BJ (cell line): ENCODE data around the gene PYDC1. TPM values are rescaled to one million over a fixed set of nuclear protein-coding genes. Genes with fewer than 3 reads are reported as not detected.

Experiments used
- CTCF ChIA-PET: fragments of 350-600 bp; formaldehyde crosslinking; extraction: SDS; loops from one replicate; lab custom pipeline; 2021; ENCODE audit warnings: antibody characterized with exemption, inconsistent platforms; lab: Yijun Ruan, JAX
- POLR2A ChIA-PET: fragments of 300-600 bp; sonication (Branson Sonifier 250); formaldehyde crosslinking; extraction: SDS; loops from one replicate; lab custom pipeline; 2021; ENCODE audit warnings: antibody characterized with exemption; lab: Charles Lee
- DNase-seq: peaks from one replicate; pipeline ENCODE4 v3.0.0-alpha.2; 2011; ENCODE audit warnings: low read depth
- H3K27me3 ChIP-seq: 2 replicates; pipeline ENCODE4 v1.6.0; 2011; ENCODE audit warnings: low read length; ENCODE audit not compliant: control insufficient read depth, insufficient read depth
- H3K36me3 ChIP-seq: 2 replicates; pipeline ENCODE4 v1.5.1; 2011; ENCODE audit warnings: low read length; ENCODE audit not compliant: control insufficient read depth, insufficient read depth
- H3K4me3 ChIP-seq: 2 replicates; pipeline ENCODE4 v1.5.1; 2011; ENCODE audit warnings: low read depth, mild to moderate bottlenecking, control low read depth, low read length
- CTCF ChIP-seq: IDR thresholded peaks from 2 replicates; pipeline ENCODE4 v1.5.1; 2011; ENCODE audit warnings: low read depth, mild to moderate bottlenecking, control low read depth, inconsistent platforms, low read length, moderate library complexity; ENCODE audit not compliant: insufficient read depth
- polyA plus RNA-seq: library from polyadenylated mRNA; depleted of rRNA; stranded (reverse); fragments of >200 nt; gene quantifications from 2 replicates; pipeline ENCODE4 v1.2.3, GENCODE V29; 2011; rRNA removed
- small RNA-seq: library from RNA; depleted of rRNA; stranded (forward); fragments of <200 nt; gene quantifications from one replicate; pipeline ENCODE3, GENCODE V24; 2012; ENCODE audit warnings: low replicate concordance, low read depth; ENCODE audit not compliant: insufficient read length

The PYDC1 gene
- polyA plus RNA-seq, 1 experiment, result not detected

- no peak overlapping the region for H3K4me3 ChIP-seq
- no peak for TF ChIP-seq CTCF
- no peaks in the 10 kb centered on the region for H3K36me3 ChIP-seq
- ChIA-PET CTCF (interaction anchor here (1.0 kb wide), 1 partner anchor 11 kb away, joined by 3 read pairs; no protein-coding TSS in a partner anchor), POLR2A (no interaction called here)
- no peaks in the 10 kb centered on the region for H3K27me3 ChIP-seq
- DNase-seq, result no peak
These were observed 48.1 kb downstream of the PYDC1 start for GRCh38 chr16:31168848-31169247.

- no peak overlapping the region for H3K4me3 ChIP-seq
- H3K27me3 ChIP-seq, result no peaks in the 10 kb centered on the region
- no peaks in the 10 kb centered on the region for H3K36me3 ChIP-seq
- POLR2A ChIA-PET, result interaction anchor here (0.7 kb wide), 1 partner anchor 76 kb away, joined by 9 read pairs; no protein-coding TSS in a partner anchor
- CTCF ChIA-PET, result interaction anchor here (0.6 to 2.2 kb wide), 2 partner anchors 25 to 283 kb away, joined by 5 to 10 read pairs; no protein-coding TSS in a partner anchor
- no peak for TF ChIP-seq CTCF
- DNase-seq, result no peak
These were observed 49.6 kb downstream of the PYDC1 start for GRCh38 chr16:31167315-31167714.

Small RNA genes within 50 kb of the gene (small RNA-seq; reads per million reads assigned to genes)
- not detected for gene NDUFA3P6

Other genes with a start within 250 kb of the PYDC1 start
- gene HSD3B7, start 231.9 kb downstream of the PYDC1 start, polyA plus RNA-seq, result 15.4 and 25.0 TPM in 2 replicates
- 1.5 and 1.6 TPM in 2 replicates for gene STX1B, start 206.5 kb downstream of the PYDC1 start, polyA plus RNA-seq
- 41.7 and 53.6 TPM in 2 replicates for gene STX4, start 183.6 kb downstream of the PYDC1 start, polyA plus RNA-seq
- gene ZNF668, start 142.9 kb downstream of the PYDC1 start, polyA plus RNA-seq, result 10.2 and 16.3 TPM in 2 replicates
- gene ZNF646, start 142.7 kb downstream of the PYDC1 start, polyA plus RNA-seq, result 3.3 and 4.2 TPM in 2 replicates
- 0.96 and 1.8 TPM in 2 replicates for gene PRSS53, start 128.2 kb downstream of the PYDC1 start, polyA plus RNA-seq
- 416 and 515 TPM in 2 replicates for gene VKORC1, start 122.3 kb downstream of the PYDC1 start, polyA plus RNA-seq
- gene BCKDK, start 108.7 kb downstream of the PYDC1 start, polyA plus RNA-seq, result 31.0 and 56.0 TPM in 2 replicates
- 28.9 and 31.9 TPM in 2 replicates for gene KAT8, start 99.5 kb downstream of the PYDC1 start, polyA plus RNA-seq
- gene PRSS8, start 81.4 kb downstream of the PYDC1 start, polyA plus RNA-seq, result not detected in 2 replicates
- gene PRSS36, start 67.1 kb downstream of the PYDC1 start, polyA plus RNA-seq, result 0.22 and 0.39 TPM in 2 replicates
- 109 and 113 TPM in 2 replicates for gene FUS, start 37.0 kb downstream of the PYDC1 start, polyA plus RNA-seq
- 15.8 and 23.9 TPM in 2 replicates for gene PYCARD, start 14.4 kb downstream of the PYDC1 start, polyA plus RNA-seq
- gene TRIM72, start 3.0 kb downstream of the PYDC1 start, polyA plus RNA-seq, result not detected in 2 replicates
- gene ITGAM, start 42.8 kb upstream of the PYDC1 start, polyA plus RNA-seq, result not detected in 2 replicates
- not detected in 2 replicates for gene ITGAX, start 138.0 kb upstream of the PYDC1 start, polyA plus RNA-seq
- not detected in 2 replicates for gene ITGAD, start 176.2 kb upstream of the PYDC1 start, polyA plus RNA-seq
- not detected in 2 replicates for gene COX6A2, start 211.2 kb upstream of the PYDC1 start, polyA plus RNA-seq
- 0.56 and 0.87 TPM in 2 replicates for gene ZNF843, start 225.7 kb upstream of the PYDC1 start, polyA plus RNA-seq
- gene ARMC5, start 242.4 kb upstream of the PYDC1 start, polyA plus RNA-seq, result 3.0 and 6.4 TPM in 2 replicates